CD4-positive, alpha-beta T cell treated with Interleukin-4 for 1 hour (primary cell): ENCODE results near the gene PSAT1.
A peak's percentile ranks its signal among the peaks of the same experiment; 100 is the strongest.

Source experiments
- DNase-seq, 2 donors: peaks; one replicate each; pipeline ENCODE4 v3.0.0-alpha.2; 2020 to 2022

PSAT1 gene

GRCh38 chr9:78319197-78320029 lies 22.5 kb downstream of the PSAT1 start:
- DNase-seq: no peak

GRCh38 chr9:78320030-78320693 lies 23.2 kb downstream of the PSAT1 start:
- no peak for DNase-seq

GRCh38 chr9:78320875-78321496 lies 24.1 kb downstream of the PSAT1 start:
- no peak for DNase-seq

- DNase-seq: no peak
These were observed 24.6 kb downstream of the PSAT1 start for GRCh38 chr9:78321505-78321904.

- no peak for DNase-seq
These were observed 27.2 kb downstream of the PSAT1 start for GRCh38 chr9:78324068-78324650.

- DNase-seq: no peak
These were observed 27.8 kb downstream of the PSAT1 start for GRCh38 chr9:78324682-78325081.

GRCh38 chr9:78325343-78325742 lies 28.4 kb downstream of the PSAT1 start:
- DNase-seq: no peak

GRCh38 chr9:78325846-78326360 lies 29.0 kb downstream of the PSAT1 start:
- no peak for DNase-seq

GRCh38 chr9:78326564-78326963 lies 29.6 kb downstream of the PSAT1 start:
- DNase-seq: no peak

- no peak for DNase-seq
These were observed 35.5 kb downstream of the PSAT1 start for GRCh38 chr9:78332381-78332780.

GRCh38 chr9:78348848-78349247 lies 51.9 kb downstream of the PSAT1 start:
- no peak for DNase-seq

- peak in 1 of 2 donors; percentile 26 for DNase-seq
These were observed 54.9 kb downstream of the PSAT1 start for GRCh38 chr9:78351816-78352215.

GRCh38 chr9:78354324-78354973 lies 57.5 kb downstream of the PSAT1 start:
- no peak for DNase-seq

GRCh38 chr9:78354989-78355388 lies 58.1 kb downstream of the PSAT1 start:
- no peak for DNase-seq

- no peak for DNase-seq
These were observed 59.7 kb downstream of the PSAT1 start for GRCh38 chr9:78356634-78357033.

GRCh38 chr9:78357165-78357873 lies 60.4 kb downstream of the PSAT1 start:
- no peak for DNase-seq

- no peak for DNase-seq
These were observed 61.6 kb downstream of the PSAT1 start for GRCh38 chr9:78358329-78359051.

GRCh38 chr9:78363221-78363620 lies 66.3 kb downstream of the PSAT1 start:
- no peak for DNase-seq

- no peak for DNase-seq
These were observed 69.1 kb downstream of the PSAT1 start for GRCh38 chr9:78365748-78366697.

- DNase-seq: no peak
These were observed 69.9 kb downstream of the PSAT1 start for GRCh38 chr9:78366827-78367226.
